Chondrocyte (in vitro differentiated cells): ENCODE data around the gene PRDM5. TPM values are rescaled to one million over a fixed set of nuclear protein-coding genes. Genes with fewer than 3 reads are reported as not detected.

Source experiments
- DNase-seq: peaks from one replicate; pipeline ENCODE4 v3.0.0; 2021; ENCODE audit warnings: mixed read lengths, low spot score
- H3K27ac Mint-ChIP-seq: one replicate; pipeline ENCODE4 v1.8.0; 2021; ENCODE audit warnings: mild to moderate bottlenecking, moderate library complexity, mixed read lengths; ENCODE audit not compliant: unreplicated experiment
- H3K27me3 Mint-ChIP-seq: 2 replicates; pipeline ENCODE4 v1.8.0; 2021; ENCODE audit warnings: low read depth, mixed read lengths
- H3K36me3 Mint-ChIP-seq: 2 replicates; pipeline ENCODE4 v1.8.0; 2021; ENCODE audit warnings: low read depth, mixed read lengths
- H3K4me1 Mint-ChIP-seq: 2 replicates; pipeline ENCODE4 v1.8.0; 2021; ENCODE audit warnings: low read depth, mild to moderate bottlenecking, mixed read lengths
- H3K4me3 Mint-ChIP-seq: one replicate; pipeline ENCODE4 v1.8.0; 2021; ENCODE audit warnings: mild to moderate bottlenecking, moderate library complexity, mixed read lengths; ENCODE audit not compliant: unreplicated experiment
- H3K9me3 Mint-ChIP-seq: 2 replicates; pipeline ENCODE4 v1.8.0; 2021; ENCODE audit warnings: low read depth, mixed read lengths
- total RNA-seq: library from RNA; stranded (reverse); gene quantifications from 3 replicates; pipeline ENCODE4 v1.2.1, GENCODE V29; 2021
- TF ChIP-seq, protein P1 (sequence below): fragments of 200-600 bp; sonication (generic); IDR thresholded peaks from 2 replicates; pipeline ENCODE4 v1.5.0; 2021; ENCODE audit warnings: antibody characterized with exemption, mild to moderate bottlenecking, moderate library complexity

The PRDM5 gene
- total RNA-seq, 1 donor from 2014 or later: 9.3 TPM

- TF ChIP-seq, protein P1, sequence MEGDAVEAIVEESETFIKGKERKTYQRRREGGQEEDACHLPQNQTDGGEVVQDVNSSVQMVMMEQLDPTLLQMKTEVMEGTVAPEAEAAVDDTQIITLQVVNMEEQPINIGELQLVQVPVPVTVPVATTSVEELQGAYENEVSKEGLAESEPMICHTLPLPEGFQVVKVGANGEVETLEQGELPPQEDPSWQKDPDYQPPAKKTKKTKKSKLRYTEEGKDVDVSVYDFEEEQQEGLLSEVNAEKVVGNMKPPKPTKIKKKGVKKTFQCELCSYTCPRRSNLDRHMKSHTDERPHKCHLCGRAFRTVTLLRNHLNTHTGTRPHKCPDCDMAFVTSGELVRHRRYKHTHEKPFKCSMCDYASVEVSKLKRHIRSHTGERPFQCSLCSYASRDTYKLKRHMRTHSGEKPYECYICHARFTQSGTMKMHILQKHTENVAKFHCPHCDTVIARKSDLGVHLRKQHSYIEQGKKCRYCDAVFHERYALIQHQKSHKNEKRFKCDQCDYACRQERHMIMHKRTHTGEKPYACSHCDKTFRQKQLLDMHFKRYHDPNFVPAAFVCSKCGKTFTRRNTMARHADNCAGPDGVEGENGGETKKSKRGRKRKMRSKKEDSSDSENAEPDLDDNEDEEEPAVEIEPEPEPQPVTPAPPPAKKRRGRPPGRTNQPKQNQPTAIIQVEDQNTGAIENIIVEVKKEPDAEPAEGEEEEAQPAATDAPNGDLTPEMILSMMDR: no peak
- H3K9me3 Mint-ChIP-seq: peaks cover 4% of the 10 kb centered on the region
- H3K27ac Mint-ChIP-seq: peak overlapping the region; percentile 86
- H3K4me3 Mint-ChIP-seq: peak overlapping the region; percentile 88
- no peak for DNase-seq
- H3K27me3 Mint-ChIP-seq: no peaks in the 10 kb centered on the region
- no peaks in the 10 kb centered on the region for H3K36me3 Mint-ChIP-seq
- peaks cover 24% of the 10 kb centered on the region for H3K4me1 Mint-ChIP-seq
Measured at GRCh38 chr4:120921456-120922380, 808 bp downstream of the PRDM5 start.

- H3K4me1 Mint-ChIP-seq: peaks cover 24% of the 10 kb centered on the region
- TF ChIP-seq, protein P1: no peak
- DNase-seq: no peak
- H3K4me3 Mint-ChIP-seq: no peak overlapping the region
- H3K36me3 Mint-ChIP-seq: no peaks in the 10 kb centered on the region
- no peak overlapping the region for H3K27ac Mint-ChIP-seq
- no peaks in the 10 kb centered on the region for H3K27me3 Mint-ChIP-seq
- H3K9me3 Mint-ChIP-seq: no peaks in the 10 kb centered on the region
Measured at GRCh38 chr4:120920666-120921065, 1.9 kb downstream of the PRDM5 start.

GRCh38 chr4:120919358-120919757, 3.2 kb downstream of the PRDM5 start:
- Mint-ChIP-seq H3K27ac (no peak overlapping the region), H3K9me3 (no peaks in the 10 kb centered on the region), H3K4me3 (no peak overlapping the region), H3K36me3 (no peaks in the 10 kb centered on the region), H3K27me3 (no peaks in the 10 kb centered on the region), H3K4me1 (peaks cover 29% of the 10 kb centered on the region)
- no peak for DNase-seq
- TF ChIP-seq, protein P1: peak; percentile 63

- TF ChIP-seq, protein P1: no peak
- H3K9me3 Mint-ChIP-seq: no peaks in the 10 kb centered on the region
- no peak for DNase-seq
- H3K36me3 Mint-ChIP-seq: no peaks in the 10 kb centered on the region
- H3K4me3 Mint-ChIP-seq: no peak overlapping the region
- H3K4me1 Mint-ChIP-seq: peaks cover 30% of the 10 kb centered on the region
- no peak overlapping the region for H3K27ac Mint-ChIP-seq
- no peaks in the 10 kb centered on the region for H3K27me3 Mint-ChIP-seq
Measured at GRCh38 chr4:120918788-120919187, 3.7 kb downstream of the PRDM5 start.

DNA sequence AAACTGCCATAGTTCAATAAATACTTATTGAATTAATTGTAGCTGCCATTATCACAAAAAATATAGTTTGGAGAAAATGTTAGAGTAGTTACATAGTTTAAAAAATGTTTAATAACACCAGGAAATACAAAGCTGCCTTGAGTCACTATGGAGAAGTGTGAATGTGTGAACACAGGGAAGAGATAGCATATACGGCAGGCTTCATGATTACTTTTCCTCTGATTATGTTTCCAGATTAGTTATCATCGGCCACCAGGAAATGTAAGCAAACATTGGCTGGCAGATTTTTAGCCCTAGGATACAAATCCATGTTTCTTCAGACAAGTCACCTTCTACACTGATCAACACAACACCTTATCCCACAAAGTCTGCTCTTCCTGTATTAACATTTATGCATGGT, 4.4 kb downstream of the PRDM5 start:
- Mint-ChIP-seq H3K4me1 (peaks cover 28% of the 10 kb centered on the region), H3K27ac (no peak overlapping the region), H3K36me3 (no peaks in the 10 kb centered on the region), H3K9me3 (no peaks in the 10 kb centered on the region), H3K4me3 (no peak overlapping the region), H3K27me3 (no peaks in the 10 kb centered on the region)
- TF ChIP-seq, protein P1: no peak
- no peak for DNase-seq
